OCI-LY1 (cell line): Measurements from ENCODE around the gene CXCL14.

Source experiments
- H2AFZ ChIP-seq: fragments of 200-600 bp; sonication (generic), shearing (Covaris generic); 2 replicates; pipeline ENCODE4 v1.6.0; 2014; ENCODE audit warnings: antibody characterized with exemption, mild to moderate bottlenecking, low read length
- H3F3A ChIP-seq: fragments of 200-600 bp; sonication (generic), shearing (Covaris generic); 2 replicates; pipeline ENCODE4 v1.6.0; 2014; ENCODE audit warnings: mild to moderate bottlenecking, antibody characterized with exemption, low read length, moderate library complexity; ENCODE audit not compliant: insufficient read depth
- H3K27ac ChIP-seq: fragments of 200-600 bp; sonication (generic); 2 replicates; pipeline ENCODE4 v1.5.1; 2014; ENCODE audit warnings: low read length, mixed run types, mild to moderate bottlenecking, low read depth; ENCODE audit not compliant: poor library complexity, severe bottlenecking
- H3K27me3 ChIP-seq: fragments of 200-600 bp; sonication (generic); 2 replicates; pipeline ENCODE4 v1.6.0; 2014; ENCODE audit warnings: antibody characterized with exemption, mild to moderate bottlenecking, low read length, moderate library complexity; ENCODE audit not compliant: insufficient read depth
- H3K36me3 ChIP-seq: fragments of 200-600 bp; sonication (generic); 2 replicates; pipeline ENCODE4 v1.6.1; 2014; ENCODE audit warnings: mild to moderate bottlenecking, antibody characterized with exemption, low read length, moderate library complexity, mixed read lengths; ENCODE audit not compliant: insufficient read depth
- H3K4me1 ChIP-seq: fragments of 200-600 bp; sonication (generic); 2 replicates; pipeline ENCODE4 v1.5.1; 2014; ENCODE audit warnings: mild to moderate bottlenecking, low read length, moderate library complexity; ENCODE audit not compliant: insufficient read depth, severe bottlenecking
- H3K4me2 ChIP-seq: fragments of 200-600 bp; sonication (generic), shearing (Covaris generic); 2 replicates; pipeline ENCODE4 v1.6.1; 2014; ENCODE audit warnings: low read length
- H3K4me3 ChIP-seq: fragments of 200-600 bp; sonication (generic); 2 replicates; pipeline ENCODE4 v1.5.1; 2014; ENCODE audit warnings: low read length, low read depth, mild to moderate bottlenecking, mixed read lengths; ENCODE audit not compliant: poor library complexity, severe bottlenecking
- H3K79me2 ChIP-seq: fragments of 200-600 bp; shearing (Covaris generic); 2 replicates; pipeline ENCODE4 v1.6.1; 2016; ENCODE audit warnings: mixed run types, low read length, mixed read lengths; ENCODE audit not compliant: insufficient read depth
- H3K9ac ChIP-seq: fragments of 200-600 bp; sonication (generic), shearing (Covaris generic); 2 replicates; pipeline ENCODE4 v1.6.1; 2014; ENCODE audit warnings: mild to moderate bottlenecking, low read length, mixed read lengths
- H3K9me2 ChIP-seq: fragments of 200-600 bp; sonication (generic), shearing (Covaris generic); 2 replicates; pipeline ENCODE4 v1.6.1; 2014; ENCODE audit warnings: low read depth, mild to moderate bottlenecking, low read length, mixed read lengths
- H3K9me3 ChIP-seq: fragments of 200-600 bp; shearing (Covaris generic); 2 replicates; pipeline ENCODE4 v1.6.1; 2014; ENCODE audit warnings: low read length, mixed read lengths
- H4K20me1 ChIP-seq: fragments of 200-600 bp; sonication (generic), shearing (Covaris generic); 2 replicates; pipeline ENCODE4 v1.6.0; 2016; ENCODE audit warnings: mild to moderate bottlenecking, low read length; ENCODE audit not compliant: insufficient read depth
- EZH2 ChIP-seq: fragments of 200-600 bp; sonication (generic), shearing (Covaris generic); IDR thresholded peaks from 2 replicates; pipeline ENCODE4 v1.8.0; 2017; ENCODE audit warnings: borderline replicate concordance, mixed run types, mild to moderate bottlenecking, antibody characterized with exemption, low read length, moderate library complexity, mixed read lengths
- TF ChIP-seq, protein P1 (sequence below): fragments of 200-600 bp; sonication (generic), shearing (Covaris generic); IDR thresholded peaks from 2 replicates; pipeline ENCODE4 v1.5.1; 2017; ENCODE audit warnings: mild to moderate bottlenecking, antibody characterized with exemption, low read length, moderate library complexity, mixed read lengths

CXCL14 gene

DNA sequence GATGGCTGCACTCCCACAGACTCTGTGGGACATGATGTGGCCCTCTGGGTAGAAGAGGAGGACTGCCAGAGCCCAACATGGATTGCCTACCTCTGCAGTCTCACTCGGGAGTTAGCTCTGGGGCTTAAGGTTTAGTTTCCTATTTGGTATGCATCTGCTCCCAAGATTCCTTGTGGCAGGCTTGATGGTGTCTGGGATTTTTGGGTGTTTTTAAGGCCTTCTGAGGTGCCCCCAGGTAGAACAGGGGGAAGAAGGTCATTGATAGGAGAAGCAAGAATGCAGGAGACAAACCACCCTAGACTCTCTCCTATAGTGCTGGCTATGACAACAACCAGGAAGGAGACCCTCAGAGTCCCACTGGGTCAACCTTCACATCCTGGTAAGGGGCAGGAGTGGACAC is 46.7 kb upstream of the CXCL14 start:
- H4K20me1 ChIP-seq = no peaks in the 10 kb centered on the region
- H3K4me1 ChIP-seq = no peaks in the 10 kb centered on the region
- H2AFZ ChIP-seq = no peak overlapping the region
- H3K9me2 ChIP-seq = no peaks in the 10 kb centered on the region
- H3K79me2 ChIP-seq = no peaks in the 10 kb centered on the region
- no peaks in the 10 kb centered on the region for H3K9me3 ChIP-seq
- H3F3A ChIP-seq = no peaks in the 10 kb centered on the region
- no peaks in the 10 kb centered on the region for H3K27me3 ChIP-seq
- no peak for TF ChIP-seq EZH2
- TF ChIP-seq, protein P1, sequence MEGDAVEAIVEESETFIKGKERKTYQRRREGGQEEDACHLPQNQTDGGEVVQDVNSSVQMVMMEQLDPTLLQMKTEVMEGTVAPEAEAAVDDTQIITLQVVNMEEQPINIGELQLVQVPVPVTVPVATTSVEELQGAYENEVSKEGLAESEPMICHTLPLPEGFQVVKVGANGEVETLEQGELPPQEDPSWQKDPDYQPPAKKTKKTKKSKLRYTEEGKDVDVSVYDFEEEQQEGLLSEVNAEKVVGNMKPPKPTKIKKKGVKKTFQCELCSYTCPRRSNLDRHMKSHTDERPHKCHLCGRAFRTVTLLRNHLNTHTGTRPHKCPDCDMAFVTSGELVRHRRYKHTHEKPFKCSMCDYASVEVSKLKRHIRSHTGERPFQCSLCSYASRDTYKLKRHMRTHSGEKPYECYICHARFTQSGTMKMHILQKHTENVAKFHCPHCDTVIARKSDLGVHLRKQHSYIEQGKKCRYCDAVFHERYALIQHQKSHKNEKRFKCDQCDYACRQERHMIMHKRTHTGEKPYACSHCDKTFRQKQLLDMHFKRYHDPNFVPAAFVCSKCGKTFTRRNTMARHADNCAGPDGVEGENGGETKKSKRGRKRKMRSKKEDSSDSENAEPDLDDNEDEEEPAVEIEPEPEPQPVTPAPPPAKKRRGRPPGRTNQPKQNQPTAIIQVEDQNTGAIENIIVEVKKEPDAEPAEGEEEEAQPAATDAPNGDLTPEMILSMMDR = no peak
- H3K4me2 ChIP-seq = no peak overlapping the region
- H3K9ac ChIP-seq = no peak overlapping the region
- H3K27ac ChIP-seq = no peak overlapping the region
- no peaks in the 10 kb centered on the region for H3K36me3 ChIP-seq
- H3K4me3 ChIP-seq = no peak overlapping the region

DNA sequence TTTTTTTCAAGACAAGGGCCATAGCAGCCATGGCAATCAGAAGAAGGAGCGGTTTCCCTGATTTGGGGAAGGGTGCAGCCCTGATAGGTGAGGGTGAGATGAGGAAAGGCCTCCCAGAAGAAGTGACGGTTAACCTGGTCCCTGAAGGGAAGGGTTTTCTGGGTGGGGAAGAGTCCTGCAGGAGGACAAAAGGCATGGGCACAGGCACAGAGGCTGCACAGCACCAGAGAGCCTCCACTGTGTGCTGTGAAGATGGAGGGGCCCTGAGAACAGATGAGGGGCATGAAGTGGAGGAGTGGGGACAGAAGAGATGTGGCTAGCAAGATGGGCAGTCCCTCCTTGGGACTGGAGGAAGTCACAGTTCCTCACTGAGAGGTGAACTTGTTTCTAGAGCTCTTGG is 46.3 kb upstream of the CXCL14 start:
- H3K27me3 ChIP-seq = no peaks in the 10 kb centered on the region
- no peaks in the 10 kb centered on the region for H3K4me1 ChIP-seq
- no peaks in the 10 kb centered on the region for H4K20me1 ChIP-seq
- H3K4me3 ChIP-seq = no peak overlapping the region
- H3K9me3 ChIP-seq = no peaks in the 10 kb centered on the region
- H3K27ac ChIP-seq = no peak overlapping the region
- H3K36me3 ChIP-seq = no peaks in the 10 kb centered on the region
- no peak overlapping the region for H2AFZ ChIP-seq
- no peaks in the 10 kb centered on the region for H3F3A ChIP-seq
- TF ChIP-seq, protein P1 = no peak
- TF ChIP-seq EZH2 = no peak
- H3K9me2 ChIP-seq = no peaks in the 10 kb centered on the region
- H3K79me2 ChIP-seq = no peaks in the 10 kb centered on the region
- no peak overlapping the region for H3K4me2 ChIP-seq
- H3K9ac ChIP-seq = no peak overlapping the region

DNA sequence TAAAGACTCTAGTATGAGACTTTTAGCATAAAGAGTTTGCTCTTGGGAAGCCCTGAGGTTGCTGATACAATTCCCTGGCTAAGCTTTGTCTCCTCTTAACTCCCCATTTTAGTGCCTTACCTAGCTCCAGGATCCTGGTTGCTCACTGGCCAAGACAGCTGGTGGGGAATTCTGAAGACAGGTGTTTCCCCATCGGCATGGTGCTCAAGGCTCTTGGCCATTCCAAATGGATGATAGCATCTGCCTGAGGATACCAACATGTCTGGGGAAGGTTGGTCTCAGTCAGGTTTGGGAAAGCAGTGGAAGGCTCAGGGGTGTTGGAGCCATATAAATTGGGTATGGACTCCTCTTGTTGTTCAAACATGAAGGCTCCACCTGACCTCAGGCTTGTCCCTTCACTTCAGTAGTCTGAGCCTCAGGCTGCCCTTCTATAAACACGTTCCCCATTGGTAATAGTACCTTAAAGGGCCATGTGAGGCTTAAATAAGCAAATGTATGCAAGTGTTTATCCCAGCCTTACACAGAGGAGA is 44.5 kb upstream of the CXCL14 start:
- Histone ChIP-seq H3K4me3 (no peak overlapping the region), H3K27ac (no peak overlapping the region), H3K4me1 (no peaks in the 10 kb centered on the region), H3K9ac (no peak overlapping the region), H4K20me1 (no peaks in the 10 kb centered on the region), H3K79me2 (no peaks in the 10 kb centered on the region), H3K4me2 (no peak overlapping the region), H3K9me3 (no peaks in the 10 kb centered on the region), H2AFZ (no peak overlapping the region), H3K36me3 (no peaks in the 10 kb centered on the region), H3F3A (no peaks in the 10 kb centered on the region), H3K27me3 (no peaks in the 10 kb centered on the region), H3K9me2 (no peaks in the 10 kb centered on the region)
- TF ChIP-seq, protein P1 = no peak
- TF ChIP-seq EZH2 = no peak
